CD4-positive, CD25-positive, alpha-beta regulatory T cell (primary cell): Measurements from ENCODE around the gene GPR37L1. TPM values are rescaled to one million over a fixed set of nuclear protein-coding genes. Genes with fewer than 3 reads are reported as not detected.

Experiments
- ATAC-seq, 2 donors: fragments of 150-1000 bp; cut with Tn5 transposase; one replicate each; pipeline ENCODE4 v1.10.0; 2021; ENCODE audit warnings: low read depth in 2 of 2, moderate number of reproducible peaks in 2 of 2, moderate library complexity in 1 of 2
- DNase-seq, 3 donors: peaks; one replicate each; pipeline versions ENCODE4 v3.0.0 to v3.0.0-alpha.2; 2012 to 2022; ENCODE audit warnings: mixed read lengths in 1 of 3
- H3K27ac ChIP-seq: one replicate; pipeline ENCODE4 v1.7.0; 2013; ENCODE audit warnings: mild to moderate bottlenecking, low read length; ENCODE audit not compliant: insufficient read depth, poor library complexity, severe bottlenecking
- H3K27me3 ChIP-seq: one replicate; pipeline ENCODE4 v1.7.0; 2013; ENCODE audit warnings: low read length; ENCODE audit not compliant: control insufficient read depth, insufficient read depth
- H3K36me3 ChIP-seq: one replicate; pipeline ENCODE4 v1.7.0; 2013; ENCODE audit warnings: mild to moderate bottlenecking, low read length, moderate library complexity; ENCODE audit not compliant: control insufficient read depth, insufficient read depth
- H3K4me1 ChIP-seq: 2 replicates; pipeline ENCODE4 v1.7.0; 2013; ENCODE audit warnings: mild to moderate bottlenecking, low read length; ENCODE audit not compliant: insufficient read depth, control insufficient read depth, poor library complexity, severe bottlenecking
- H3K4me3 ChIP-seq: one replicate; pipeline ENCODE4 v1.7.0; 2013; ENCODE audit warnings: low read depth, mild to moderate bottlenecking, low read length, moderate library complexity
- H3K9me3 ChIP-seq, 2 experiments: 1 replicate in 1 of 2; 2 replicates in 1 of 2; pipeline ENCODE4 v1.7.0; 2013; ENCODE audit warnings: low read length in 2 of 2, mild to moderate bottlenecking in 1 of 2, moderate library complexity in 1 of 2; ENCODE audit not compliant: control insufficient read depth in 2 of 2
- H3K27ac Mint-ChIP-seq, 3 donors: one replicate each; pipeline ENCODE4 v1.8.0; 2020 to 2022; ENCODE audit warnings: mild to moderate bottlenecking in 3 of 3, mixed read lengths in 3 of 3, moderate library complexity in 2 of 3
- H3K27me3 Mint-ChIP-seq: one replicate; pipeline ENCODE4 v1.8.0; 2022; ENCODE audit warnings: mild to moderate bottlenecking, mixed read lengths
- H3K36me3 Mint-ChIP-seq: one replicate; pipeline ENCODE4 v1.8.0; 2020; ENCODE audit warnings: mixed read lengths
- H3K4me1 Mint-ChIP-seq, 4 donors: one replicate each; pipeline ENCODE4 v1.8.0; 2020 to 2022; ENCODE audit warnings: mixed read lengths in 4 of 4, mild to moderate bottlenecking in 1 of 4
- H3K4me3 Mint-ChIP-seq, 4 donors: one replicate each; pipeline ENCODE4 v1.8.0; 2020 to 2022; ENCODE audit warnings: mild to moderate bottlenecking in 4 of 4, mixed read lengths in 4 of 4, moderate library complexity in 3 of 4
- H3K9me3 Mint-ChIP-seq, 7 donors: one replicate each; pipeline ENCODE4 v1.8.0; 2020 to 2022; ENCODE audit warnings: mixed read lengths in 7 of 7, mild to moderate bottlenecking in 3 of 7, moderate library complexity in 2 of 7
- polyA plus RNA-seq, 4 donors: library from polyadenylated mRNA; unstranded; fragments of 300-500 nt; fragmentation: Illumina TruSeq; gene quantifications; one replicate each; pipeline ENCODE4 v1.2.3, GENCODE V29; 2021
- total RNA-seq: library from RNA; stranded (reverse); gene quantifications from one replicate; pipeline ENCODE4 v1.2.3, GENCODE V29; 2022

Gene GPR37L1, protein sequence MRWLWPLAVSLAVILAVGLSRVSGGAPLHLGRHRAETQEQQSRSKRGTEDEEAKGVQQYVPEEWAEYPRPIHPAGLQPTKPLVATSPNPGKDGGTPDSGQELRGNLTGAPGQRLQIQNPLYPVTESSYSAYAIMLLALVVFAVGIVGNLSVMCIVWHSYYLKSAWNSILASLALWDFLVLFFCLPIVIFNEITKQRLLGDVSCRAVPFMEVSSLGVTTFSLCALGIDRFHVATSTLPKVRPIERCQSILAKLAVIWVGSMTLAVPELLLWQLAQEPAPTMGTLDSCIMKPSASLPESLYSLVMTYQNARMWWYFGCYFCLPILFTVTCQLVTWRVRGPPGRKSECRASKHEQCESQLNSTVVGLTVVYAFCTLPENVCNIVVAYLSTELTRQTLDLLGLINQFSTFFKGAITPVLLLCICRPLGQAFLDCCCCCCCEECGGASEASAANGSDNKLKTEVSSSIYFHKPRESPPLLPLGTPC
- not detected for total RNA-seq
- polyA plus RNA-seq, result under 1 TPM; 0.03 to 0.25 (median 0.17) TPM

DNA sequence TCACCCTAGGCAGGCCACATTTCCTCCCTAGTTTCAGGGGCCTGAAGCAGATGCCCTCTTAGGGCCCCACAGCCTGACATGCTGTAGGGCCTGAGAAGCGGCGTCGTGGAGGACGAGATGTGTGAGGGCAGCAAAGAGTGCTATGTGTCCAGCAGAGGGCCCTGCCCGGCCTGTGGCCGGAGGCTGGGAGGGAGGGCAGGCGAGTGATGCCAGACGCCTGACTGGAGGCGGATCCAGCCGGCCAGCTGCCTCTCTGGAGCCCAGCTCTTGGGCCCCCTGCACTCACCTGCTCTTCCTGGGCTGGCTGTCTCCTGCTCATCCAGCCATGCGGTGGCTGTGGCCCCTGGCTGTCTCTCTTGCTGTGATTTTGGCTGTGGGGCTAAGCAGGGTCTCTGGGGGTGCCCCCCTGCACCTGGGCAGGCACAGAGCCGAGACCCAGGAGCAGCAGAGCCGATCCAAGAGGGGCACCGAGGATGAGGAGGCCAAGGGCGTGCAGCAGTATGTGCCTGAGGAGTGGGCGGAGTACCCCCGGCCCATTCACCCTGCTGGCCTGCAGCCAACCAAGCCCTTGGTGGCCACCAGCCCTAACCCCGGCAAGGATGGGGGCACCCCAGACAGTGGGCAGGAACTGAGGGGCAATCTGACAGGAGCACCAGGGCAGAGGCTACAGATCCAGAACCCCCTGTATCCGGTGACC, at the start of gene GPR37L1:
Gene GPR37L1, plus strand, starts transcription at position 279 of the 697 bp plus-strand sequence. Its CDS starts 47 bp downstream, at position 326.
- H3K4me1 Mint-ChIP-seq, result no peaks in the 10 kb centered on the region
- DNase-seq, result no peak
- H3K27me3 Mint-ChIP-seq, result peaks cover 18% of the 10 kb centered on the region

DNA sequence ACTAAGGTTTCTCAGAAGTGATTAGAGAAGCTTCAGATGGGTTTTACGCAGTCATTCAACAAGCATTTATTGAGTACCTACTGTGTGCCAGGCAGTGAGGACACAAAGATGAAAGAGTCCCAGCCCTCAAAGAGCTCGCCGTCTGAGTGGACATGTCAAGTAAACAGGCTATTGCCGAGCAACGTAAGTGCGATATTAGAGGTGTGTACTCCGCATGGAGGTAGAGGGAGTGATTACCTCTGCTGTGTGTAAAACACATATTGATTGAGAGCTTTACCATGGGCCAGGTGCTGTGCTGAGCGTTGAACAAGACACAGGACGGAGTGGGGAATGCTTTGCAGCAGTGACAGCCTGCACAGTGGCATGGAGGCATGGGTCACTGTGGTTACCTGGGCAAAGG, 49.5 kb upstream of the GPR37L1 start:
- Histone ChIP-seq H3K36me3 (no peaks in the 10 kb centered on the region), H3K27ac (no peak overlapping the region), H3K4me3 (no peak overlapping the region), H3K27me3 (no peaks in the 10 kb centered on the region), H3K4me1 (no peaks in the 10 kb centered on the region), H3K9me3 (no peaks in the 10 kb centered on the region)
- DNase-seq, result no peak
- Mint-ChIP-seq H3K4me3 (no peak overlapping the region), H3K27me3 (no peaks in the 10 kb centered on the region), H3K36me3 (no peaks in the 10 kb centered on the region), H3K27ac (no peak overlapping the region), H3K9me3 (peaks cover 0 to 1% (median 0%) of the 10 kb centered on the region in 7 donors), H3K4me1 (no peaks in the 10 kb centered on the region)
- ATAC-seq, result no peak

More for the DNA sequence above, at the start of gene GPR37L1:
- Histone ChIP-seq H3K36me3 (no peaks in the 10 kb centered on the region), H3K27me3 (no peaks in the 10 kb centered on the region), H3K27ac (no peak within 1 kb of the TSS), H3K9me3 (no peaks in the 10 kb centered on the region), H3K4me1 (no peaks in the 10 kb centered on the region), H3K4me3 (no peak within 1 kb of the TSS)
- Mint-ChIP-seq H3K4me3 (no peak within 1 kb of the TSS), H3K36me3 (no peaks in the 10 kb centered on the region), H3K27ac (no peak within 1 kb of the TSS), H3K9me3 (no peaks in the 10 kb centered on the region)
- ATAC-seq, result no peak

DNA sequence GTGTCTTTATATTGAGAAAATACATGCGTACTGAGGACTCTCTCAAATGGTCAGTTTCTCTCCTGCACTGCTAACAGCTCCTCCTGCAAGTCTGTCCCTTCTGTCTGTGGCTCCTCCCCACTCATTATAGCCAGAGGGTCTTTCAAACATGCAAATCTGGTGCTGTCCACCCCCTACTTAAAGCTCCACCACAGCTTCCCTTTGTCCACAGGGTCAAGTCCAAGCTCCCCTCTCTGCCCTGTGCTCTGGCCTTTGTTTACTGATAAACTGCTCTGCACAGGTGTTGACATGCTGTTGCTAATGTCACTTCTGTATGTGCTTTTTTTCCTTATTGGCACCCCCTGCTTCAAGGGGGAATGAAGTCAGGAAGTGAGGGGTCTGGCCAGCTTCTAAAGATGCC, 47.7 kb upstream of the GPR37L1 start:
- Histone ChIP-seq H3K4me1 (no peaks in the 10 kb centered on the region), H3K9me3 (no peaks in the 10 kb centered on the region), H3K36me3 (no peaks in the 10 kb centered on the region), H3K27ac (no peak overlapping the region), H3K27me3 (no peaks in the 10 kb centered on the region), H3K4me3 (no peak overlapping the region)
- Mint-ChIP-seq H3K4me3 (peak overlapping the region in 1 of 4 donors; percentile 47), H3K36me3 (no peaks in the 10 kb centered on the region), H3K4me1 (no peaks in the 10 kb centered on the region), H3K27ac (no peak overlapping the region), H3K27me3 (no peaks in the 10 kb centered on the region), H3K9me3 (peaks cover 0 to 1% (median 0%) of the 10 kb centered on the region in 7 donors)
- DNase-seq (no peak), ATAC-seq (no peak)

DNA sequence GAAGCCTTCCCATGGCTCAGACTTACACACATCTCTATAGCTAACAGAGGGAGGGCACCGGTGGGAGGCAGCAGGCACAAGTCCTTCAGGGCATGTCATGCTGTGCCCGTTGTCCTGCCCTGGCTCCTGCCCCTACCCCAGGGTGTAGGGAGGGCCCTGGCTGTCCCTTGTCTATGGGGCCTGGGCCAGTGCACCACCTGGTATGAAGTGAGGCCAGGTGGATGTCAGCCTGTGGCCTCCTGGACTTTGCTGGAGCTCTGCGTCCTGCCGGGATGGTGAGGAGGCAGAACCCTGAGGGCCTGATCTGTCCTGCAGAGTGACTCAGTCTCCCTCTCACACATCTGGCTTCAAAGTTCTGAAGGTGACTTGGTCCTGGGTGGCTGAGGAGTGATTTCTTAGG, 47.3 kb upstream of the GPR37L1 start:
- Histone ChIP-seq H3K4me1 (no peaks in the 10 kb centered on the region), H3K4me3 (no peak overlapping the region), H3K36me3 (no peaks in the 10 kb centered on the region), H3K9me3 (no peaks in the 10 kb centered on the region), H3K27ac (no peak overlapping the region), H3K27me3 (no peaks in the 10 kb centered on the region)
- no peak for ATAC-seq
- DNase-seq, result no peak
- Mint-ChIP-seq H3K4me1 (no peaks in the 10 kb centered on the region), H3K9me3 (peaks cover 0 to 1% (median 0%) of the 10 kb centered on the region in 7 donors), H3K27ac (no peak overlapping the region), H3K4me3 (peak overlapping the region in 1 of 4 donors; percentile 47), H3K27me3 (no peaks in the 10 kb centered on the region), H3K36me3 (no peaks in the 10 kb centered on the region)

DNA sequence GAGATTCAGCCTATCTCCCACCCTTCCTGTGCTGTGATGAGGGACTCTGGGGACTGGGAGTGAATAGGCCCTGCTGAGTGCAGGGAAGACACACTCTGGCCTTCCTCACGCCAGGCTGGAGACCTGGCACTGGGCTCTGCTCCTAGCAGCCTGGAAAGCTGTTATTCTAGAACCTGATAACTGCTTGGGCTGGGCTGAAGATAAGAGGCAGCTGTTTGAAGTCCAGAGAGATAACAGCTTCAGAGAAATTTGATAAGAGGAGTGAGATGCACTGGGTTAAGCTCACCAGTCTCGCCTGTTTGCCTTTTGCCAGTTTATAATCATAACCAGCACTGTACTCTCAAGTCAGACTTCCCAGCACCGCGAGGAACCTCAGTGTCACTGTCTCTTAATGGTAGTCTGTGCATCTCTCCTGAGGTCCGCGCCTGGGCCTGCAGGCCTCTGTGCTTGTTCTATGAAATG, 46.6 kb upstream of the GPR37L1 start:
- Mint-ChIP-seq H3K36me3 (no peaks in the 10 kb centered on the region), H3K4me1 (no peaks in the 10 kb centered on the region), H3K27me3 (no peaks in the 10 kb centered on the region), H3K4me3 (no peak overlapping the region), H3K9me3 (peaks cover 0 to 1% (median 0%) of the 10 kb centered on the region in 7 donors), H3K27ac (no peak overlapping the region)
- Histone ChIP-seq H3K27ac (no peak overlapping the region), H3K27me3 (no peaks in the 10 kb centered on the region), H3K4me1 (no peaks in the 10 kb centered on the region), H3K9me3 (no peaks in the 10 kb centered on the region), H3K36me3 (no peaks in the 10 kb centered on the region), H3K4me3 (no peak overlapping the region)
- DNase-seq (no peak), ATAC-seq (no peak)

DNA sequence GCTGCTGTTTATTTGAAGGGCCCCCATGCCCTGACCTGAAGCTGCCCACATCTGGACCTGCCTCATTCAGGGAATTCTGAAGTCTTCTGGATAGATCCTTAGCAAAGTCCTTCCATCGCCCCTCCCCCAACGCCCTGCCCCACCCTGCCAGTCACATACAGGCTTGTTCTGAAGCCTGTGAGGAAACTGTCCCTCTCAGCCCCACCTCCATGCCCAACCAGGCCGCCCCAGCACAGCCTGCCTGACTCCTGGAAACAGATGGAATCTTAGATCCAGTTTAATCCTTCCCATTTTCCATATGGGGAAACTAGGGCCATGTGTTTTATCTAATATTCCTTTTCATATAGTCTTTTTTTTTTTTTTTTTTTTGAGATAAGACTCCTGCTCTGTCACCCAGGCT, 44.5 kb upstream of the GPR37L1 start:
- Histone ChIP-seq H3K4me3 (no peak overlapping the region), H3K36me3 (no peaks in the 10 kb centered on the region), H3K4me1 (no peaks in the 10 kb centered on the region), H3K27ac (no peak overlapping the region), H3K9me3 (no peaks in the 10 kb centered on the region), H3K27me3 (no peaks in the 10 kb centered on the region)
- ATAC-seq (no peak), DNase-seq (no peak)
- Mint-ChIP-seq H3K4me3 (no peak overlapping the region), H3K27ac (no peak overlapping the region), H3K4me1 (no peaks in the 10 kb centered on the region), H3K27me3 (peaks cover 4% of the 10 kb centered on the region), H3K9me3 (no peaks in the 10 kb centered on the region), H3K36me3 (no peaks in the 10 kb centered on the region)

DNA sequence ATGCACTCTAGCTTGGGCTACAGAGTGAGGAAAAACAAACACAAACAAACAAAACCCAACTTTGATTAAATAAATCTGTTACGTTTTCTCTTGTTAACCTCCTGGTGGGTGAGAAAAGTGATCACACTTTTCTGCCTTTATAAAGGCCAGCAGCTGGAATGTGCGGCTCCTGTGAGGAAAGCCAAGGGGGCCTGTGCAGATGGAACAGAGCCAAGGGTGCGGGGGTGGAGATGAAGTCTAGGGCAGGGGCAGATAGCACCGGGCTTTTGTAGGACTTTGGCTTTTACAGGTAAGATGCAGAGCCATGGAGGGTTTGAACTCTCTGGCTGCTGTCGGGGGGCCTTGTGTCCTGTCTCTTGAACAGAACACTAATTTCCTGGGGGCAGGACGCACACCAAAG, 40.7 kb upstream of the GPR37L1 start:
- Mint-ChIP-seq H3K27ac (no peak overlapping the region), H3K36me3 (no peaks in the 10 kb centered on the region), H3K4me1 (no peaks in the 10 kb centered on the region), H3K9me3 (no peaks in the 10 kb centered on the region), H3K27me3 (peaks cover 11% of the 10 kb centered on the region), H3K4me3 (no peak overlapping the region)
- Histone ChIP-seq H3K9me3 (no peaks in the 10 kb centered on the region), H3K36me3 (no peaks in the 10 kb centered on the region), H3K27ac (no peak overlapping the region), H3K27me3 (no peaks in the 10 kb centered on the region), H3K4me3 (no peak overlapping the region), H3K4me1 (no peaks in the 10 kb centered on the region)
- DNase-seq (no peak), ATAC-seq (no peak)
